ENCODE results near the gene ADAMTS15. TPM values are rescaled to one million over a fixed set of nuclear protein-coding genes. Genes with fewer than 3 reads are reported as not detected.

ADAMTS15 gene
- total and polyA plus RNA-seq, 2 donors (not counting 3 experiments of a cell fraction or from before 2014, with no cell fraction given): 0.08 TPM; not detected in 1

DNA sequence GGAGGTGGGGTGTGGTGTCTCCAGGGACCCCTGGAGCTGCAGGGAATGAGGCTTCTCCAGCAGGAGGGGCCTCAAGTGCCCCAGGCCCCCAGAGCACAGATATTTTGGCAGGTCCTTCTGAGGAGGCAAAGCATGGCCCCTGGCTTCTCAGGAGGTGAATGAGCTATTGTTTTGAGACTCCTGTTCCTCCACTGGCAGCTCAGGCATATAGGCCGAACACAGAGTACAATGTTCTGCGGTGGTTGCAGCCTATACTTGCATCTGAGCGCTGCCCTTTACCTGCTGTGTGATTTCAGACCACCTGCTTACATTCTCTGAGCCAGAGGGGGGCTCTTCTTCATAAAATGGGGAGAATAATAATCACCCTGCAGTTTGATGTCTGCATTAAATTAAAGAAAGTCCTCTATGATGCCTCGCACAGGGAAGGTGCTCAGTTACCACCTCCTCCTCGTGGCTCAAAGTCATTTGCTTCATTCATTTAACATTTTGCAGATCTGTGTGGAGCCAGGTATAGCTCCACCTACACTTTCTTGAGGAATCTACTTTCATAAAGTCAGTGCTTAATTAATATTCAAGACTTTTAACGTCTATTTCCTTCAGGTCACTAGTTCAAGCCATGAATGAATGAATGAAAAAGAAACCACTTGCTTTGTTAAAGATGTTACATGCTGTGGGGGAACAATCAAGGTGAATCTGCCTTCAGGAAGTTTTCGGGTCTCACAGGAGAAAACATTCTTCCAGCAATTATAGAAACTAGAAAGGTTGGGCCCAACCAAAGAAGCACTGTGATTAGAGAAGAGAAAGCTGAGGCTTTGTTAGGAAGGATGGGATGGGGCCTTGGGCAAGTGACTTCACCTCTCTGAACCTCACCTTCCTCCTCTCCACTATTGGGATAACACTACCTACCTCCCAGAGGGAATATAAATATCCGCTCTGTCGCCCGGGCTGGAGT is 68.4 kb downstream of the ADAMTS15 start:
- Histone ChIP-seq H3K36me3 (ENCODE audit: control insufficient read depth in 2 of 2, extremely low read depth in 1 of 2, insufficient read depth in 2 of 2, low read length in 2 of 2) (no peaks in the 10 kb centered on the region), H3K27me3 (ENCODE audit: control insufficient read depth in 2 of 2, insufficient read depth in 2 of 2, low read length in 2 of 2) (no peaks in the 10 kb centered on the region), H3K79me2 (ENCODE audit: control insufficient read depth, insufficient read depth, low read length) (no peaks in the 10 kb centered on the region), H3K9me1 (replicated peaks; ENCODE audit: control insufficient read depth, extremely low read depth, insufficient read depth, low read length) (no peaks in the 10 kb centered on the region), H3K4me1 (ENCODE audit: control insufficient read depth, extremely low read depth, insufficient read depth, low read length) (no peaks in the 10 kb centered on the region), H3K4me2 (ENCODE audit: insufficient read depth, low read length) (no peak overlapping the region), H3K4me3 (replicated peaks in 1 of 3; ENCODE audit: insufficient read depth in 1 of 3, low read depth in 1 of 3, low read length in 3 of 3) (no peak overlapping the region), H4K20me1 (replicated peaks; ENCODE audit: control insufficient read depth, extremely low read depth, insufficient read depth, low read length) (no peaks in the 10 kb centered on the region), H2AFZ (ENCODE audit: low read depth, low read length) (no peak overlapping the region), H3K9me3 (replicated peaks; ENCODE audit: control insufficient read depth, insufficient read depth, low read length) (no peaks in the 10 kb centered on the region), H3K9ac (replicated peaks; ENCODE audit: extremely low read depth, insufficient read depth, low read length) (no peak overlapping the region), H3K27ac (ENCODE audit: insufficient read depth, low read depth, low read length) (no peak overlapping the region)
- TF ChIP-seq POLR2A (IDR thresholded peaks at IDR 0.05; ENCODE audit: low read depth, low read length) (no peak), FOS (IDR thresholded peaks at IDR 0.05; ENCODE audit: borderline replicate concordance, insufficient read depth, low read length) (no peak), MYC (IDR thresholded peaks at IDR 0.05; ENCODE audit: low read depth, low read length) (no peak), EZH2 (IDR thresholded peaks at IDR 0.05; ENCODE audit: borderline replicate concordance, low read depth, low read length, severe bottlenecking) (no peak), JUN (IDR thresholded peaks at IDR 0.05; ENCODE audit: borderline replicate concordance, insufficient read depth, insufficient read length, low read depth) (no peak), GATA2 (IDR thresholded peaks at IDR 0.05; ENCODE audit: insufficient read depth, insufficient read length, low read depth, low read length) (no peak), POLR2AphosphoS5 (IDR thresholded peaks at IDR 0.05; ENCODE audit: insufficient read depth, low read depth, low read length) (no peak)
- TF ChIP-seq, protein P1, sequence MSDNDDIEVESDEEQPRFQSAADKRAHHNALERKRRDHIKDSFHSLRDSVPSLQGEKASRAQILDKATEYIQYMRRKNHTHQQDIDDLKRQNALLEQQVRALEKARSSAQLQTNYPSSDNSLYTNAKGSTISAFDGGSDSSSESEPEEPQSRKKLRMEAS (IDR thresholded peaks at IDR 0.05; ENCODE audit: insufficient read depth, insufficient read length): no peak
- TF ChIP-seq, protein P2, sequence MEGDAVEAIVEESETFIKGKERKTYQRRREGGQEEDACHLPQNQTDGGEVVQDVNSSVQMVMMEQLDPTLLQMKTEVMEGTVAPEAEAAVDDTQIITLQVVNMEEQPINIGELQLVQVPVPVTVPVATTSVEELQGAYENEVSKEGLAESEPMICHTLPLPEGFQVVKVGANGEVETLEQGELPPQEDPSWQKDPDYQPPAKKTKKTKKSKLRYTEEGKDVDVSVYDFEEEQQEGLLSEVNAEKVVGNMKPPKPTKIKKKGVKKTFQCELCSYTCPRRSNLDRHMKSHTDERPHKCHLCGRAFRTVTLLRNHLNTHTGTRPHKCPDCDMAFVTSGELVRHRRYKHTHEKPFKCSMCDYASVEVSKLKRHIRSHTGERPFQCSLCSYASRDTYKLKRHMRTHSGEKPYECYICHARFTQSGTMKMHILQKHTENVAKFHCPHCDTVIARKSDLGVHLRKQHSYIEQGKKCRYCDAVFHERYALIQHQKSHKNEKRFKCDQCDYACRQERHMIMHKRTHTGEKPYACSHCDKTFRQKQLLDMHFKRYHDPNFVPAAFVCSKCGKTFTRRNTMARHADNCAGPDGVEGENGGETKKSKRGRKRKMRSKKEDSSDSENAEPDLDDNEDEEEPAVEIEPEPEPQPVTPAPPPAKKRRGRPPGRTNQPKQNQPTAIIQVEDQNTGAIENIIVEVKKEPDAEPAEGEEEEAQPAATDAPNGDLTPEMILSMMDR (IDR thresholded peaks at IDR 0.05; ENCODE audit: extremely low read depth in 1 of 2, insufficient read depth in 1 of 2, low read depth in 1 of 2, low read length in 2 of 2): no peak
- intact Hi-C loops (cut with micrococcal nuclease): no loop called here
- FAIRE-seq: no peak
- ChIA-PET CTCF (interaction anchor here (0.5 to 1.2 kb wide), 3 partner anchors 11 to 134 kb away, joined by 3 to 5 read pairs (median 3); no protein-coding TSS in a partner anchor), POLR2A (no interaction called here)
- no peak for DNase-seq (ENCODE audit: low read depth, low spot score)
- dilution Hi-C loops (cut with MboI; ENCODE audit: extremely low pct_ligation_motif_present, low sequenced_read_pairs): no loop called here
- BruUV-seq (replicated peaks): no TSS peak

Data from endothelial cell of umbilical vein (primary cell).